Activated naive CD8-positive, alpha-beta T cell (primary cell): ENCODE measurements around the gene RAB33B.
"Not testable (repeated sequence)": the region's sequence is repeated elsewhere in the genome, so short reads cannot be mapped to it uniquely, and the experiment has no call there.

Experiments
- H3K27ac Mint-ChIP-seq: one replicate; pipeline ENCODE4 v1.8.0; 2021; ENCODE audit warnings: mixed read lengths
- H3K27me3 Mint-ChIP-seq: one replicate; pipeline ENCODE4 v1.8.0; 2021; ENCODE audit warnings: mixed read lengths
- H3K36me3 Mint-ChIP-seq: one replicate; pipeline ENCODE4 v1.8.0; 2021; ENCODE audit warnings: mixed read lengths
- H3K4me1 Mint-ChIP-seq: one replicate; pipeline ENCODE4 v1.8.0; 2021; ENCODE audit warnings: low read depth, mixed read lengths
- H3K4me3 Mint-ChIP-seq: one replicate; pipeline ENCODE4 v1.8.0; 2021; ENCODE audit warnings: mild to moderate bottlenecking, mixed read lengths
- H3K9me3 Mint-ChIP-seq: one replicate; pipeline ENCODE4 v1.8.0; 2021; ENCODE audit warnings: low read depth, mixed read lengths

Gene RAB33B

DNA sequence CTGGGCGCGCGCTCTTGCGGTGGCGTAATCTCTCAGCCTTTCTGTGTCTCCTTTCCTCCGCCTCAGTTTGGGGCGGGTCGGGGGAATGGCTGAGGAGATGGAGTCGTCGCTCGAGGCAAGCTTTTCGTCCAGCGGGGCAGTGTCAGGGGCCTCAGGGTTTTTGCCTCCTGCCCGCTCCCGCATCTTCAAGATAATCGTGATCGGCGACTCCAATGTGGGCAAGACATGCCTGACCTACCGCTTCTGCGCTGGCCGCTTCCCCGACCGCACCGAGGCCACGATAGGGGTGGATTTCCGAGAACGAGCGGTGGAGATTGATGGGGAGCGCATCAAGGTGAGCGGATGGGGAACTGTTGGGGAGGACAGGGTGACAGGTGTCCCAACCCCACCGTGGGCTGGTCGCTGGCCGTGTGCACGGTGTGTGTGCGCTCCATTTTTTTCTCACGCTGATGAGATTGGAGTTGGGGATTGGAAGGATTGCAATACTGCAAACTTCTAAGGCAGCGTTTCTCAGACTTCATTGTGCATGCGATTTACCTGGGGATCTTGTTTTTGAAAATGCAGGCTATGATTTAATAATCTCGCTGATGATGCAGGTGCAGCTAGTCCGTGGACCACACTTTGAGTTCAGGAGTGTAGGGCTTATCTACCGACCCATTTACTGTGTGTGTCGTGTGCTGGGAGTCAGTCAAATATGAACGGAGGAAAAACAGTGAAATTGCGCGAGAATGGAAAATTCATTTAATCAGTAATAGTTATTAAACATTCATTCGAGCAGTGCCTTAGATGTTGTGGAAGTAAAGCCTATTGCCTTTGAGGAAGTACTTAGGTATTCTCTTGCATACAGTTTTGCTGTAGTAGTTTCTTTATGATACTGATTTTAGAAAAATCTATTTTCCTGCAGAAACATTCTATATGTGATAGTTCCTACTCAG, at the start of gene RAB33B:
RAB33B (plus strand) TSS at position 11 of the 935 bp plus-strand sequence; CDS start at position 86, 75 bp downstream.
- Mint-ChIP-seq H3K4me1 (peaks cover 67% of the 10 kb centered on the region), H3K4me3 (peak within 1 kb of the TSS; percentile 95), H3K27ac (peak within 1 kb of the TSS; percentile 98), H3K9me3 (no peaks in the 10 kb centered on the region), H3K36me3 (no peaks in the 10 kb centered on the region), H3K27me3 (no peaks in the 10 kb centered on the region)

DNA sequence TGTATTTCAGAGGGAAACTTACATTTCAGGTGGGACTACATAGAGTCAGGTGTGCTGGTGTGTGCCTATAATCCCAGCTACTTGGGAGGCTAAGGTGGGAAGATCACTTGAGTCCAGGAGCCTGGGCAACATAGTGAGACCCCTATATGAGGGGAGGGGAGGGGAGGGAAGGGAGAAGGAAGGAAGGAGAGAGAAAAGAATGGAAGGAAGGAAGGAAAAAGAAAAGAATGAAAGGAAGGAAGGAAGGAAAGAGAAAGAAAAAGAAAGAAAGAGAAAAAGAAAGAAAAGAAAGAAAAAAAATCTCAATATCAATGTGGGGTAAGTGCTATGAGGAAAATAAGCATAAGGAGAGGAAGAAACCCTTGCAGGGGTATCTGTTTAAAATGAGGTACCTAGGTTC, 43.6 kb upstream of the RAB33B start:
- H3K27me3 Mint-ChIP-seq = no peaks in the 10 kb centered on the region
- H3K36me3 Mint-ChIP-seq = peaks cover 37% of the 10 kb centered on the region
- H3K4me3 Mint-ChIP-seq = no peak overlapping the region
- no peak overlapping the region for H3K27ac Mint-ChIP-seq
- no peaks in the 10 kb centered on the region for H3K4me1 Mint-ChIP-seq
- H3K9me3 Mint-ChIP-seq = no peaks in the 10 kb centered on the region

DNA sequence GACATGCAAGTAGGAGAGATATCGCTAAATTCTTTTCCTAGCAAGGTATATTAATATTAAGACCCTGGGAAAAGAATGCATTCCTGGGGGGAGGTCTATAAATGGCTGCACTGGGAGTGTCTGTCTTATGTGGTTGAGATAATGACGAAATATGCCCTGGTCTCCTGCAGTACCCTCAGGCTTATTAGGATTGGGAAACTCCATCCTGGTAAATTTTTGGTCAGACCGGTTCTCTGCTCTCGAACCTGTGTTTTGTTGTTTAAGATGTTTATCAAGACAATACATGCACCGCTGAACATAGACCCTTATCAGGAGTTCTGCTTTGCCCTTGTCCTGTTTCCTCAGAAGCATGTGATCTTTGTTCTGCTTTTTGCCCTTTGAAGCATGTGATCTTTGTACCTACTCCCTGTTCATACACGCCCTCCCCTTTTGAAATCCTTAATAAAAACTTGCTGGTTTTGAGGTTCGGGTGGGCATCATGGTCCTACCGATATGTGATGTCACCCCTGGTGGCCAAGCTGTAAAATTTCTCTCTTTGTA, 39.2 kb upstream of the RAB33B start:
- H3K4me1 Mint-ChIP-seq, H3K27me3 Mint-ChIP-seq, H3K9me3 Mint-ChIP-seq, H3K4me3 Mint-ChIP-seq, H3K27ac Mint-ChIP-seq: not testable (repeated sequence)
- H3K36me3 Mint-ChIP-seq = peaks cover 25% of the 10 kb centered on the region

DNA sequence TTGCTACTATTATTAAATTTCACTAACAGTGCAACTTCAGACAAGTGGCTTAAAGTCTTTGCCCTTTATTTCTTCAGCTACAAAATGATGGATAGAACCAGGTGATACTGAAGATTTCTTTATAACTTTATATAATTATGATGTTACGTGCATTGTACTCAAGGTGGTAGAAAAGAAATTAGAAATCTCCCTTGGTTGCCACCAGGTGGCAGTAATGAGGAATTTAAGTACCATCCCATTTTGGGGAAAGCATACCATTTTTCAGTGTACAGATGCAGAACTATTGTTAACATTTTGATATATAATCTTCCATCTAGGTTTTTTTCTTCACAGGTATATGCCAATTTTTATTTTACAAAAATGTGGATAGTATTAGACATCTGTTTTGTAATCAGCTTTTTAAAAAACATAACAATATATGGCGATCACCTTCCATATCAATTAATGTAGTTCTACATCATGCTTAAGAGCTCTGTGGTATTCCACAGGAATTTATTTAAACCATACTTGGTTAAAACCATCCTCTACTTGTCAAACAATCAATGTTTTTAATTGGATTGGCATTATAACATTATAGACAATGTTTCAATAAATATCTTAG, 37.7 kb upstream of the RAB33B start:
- H3K36me3 Mint-ChIP-seq = peaks cover 28% of the 10 kb centered on the region
- H3K4me3 Mint-ChIP-seq = no peak overlapping the region
- H3K27me3 Mint-ChIP-seq = no peaks in the 10 kb centered on the region
- peaks cover 8% of the 10 kb centered on the region for H3K4me1 Mint-ChIP-seq
- H3K27ac Mint-ChIP-seq = no peak overlapping the region
- H3K9me3 Mint-ChIP-seq = no peaks in the 10 kb centered on the region

DNA sequence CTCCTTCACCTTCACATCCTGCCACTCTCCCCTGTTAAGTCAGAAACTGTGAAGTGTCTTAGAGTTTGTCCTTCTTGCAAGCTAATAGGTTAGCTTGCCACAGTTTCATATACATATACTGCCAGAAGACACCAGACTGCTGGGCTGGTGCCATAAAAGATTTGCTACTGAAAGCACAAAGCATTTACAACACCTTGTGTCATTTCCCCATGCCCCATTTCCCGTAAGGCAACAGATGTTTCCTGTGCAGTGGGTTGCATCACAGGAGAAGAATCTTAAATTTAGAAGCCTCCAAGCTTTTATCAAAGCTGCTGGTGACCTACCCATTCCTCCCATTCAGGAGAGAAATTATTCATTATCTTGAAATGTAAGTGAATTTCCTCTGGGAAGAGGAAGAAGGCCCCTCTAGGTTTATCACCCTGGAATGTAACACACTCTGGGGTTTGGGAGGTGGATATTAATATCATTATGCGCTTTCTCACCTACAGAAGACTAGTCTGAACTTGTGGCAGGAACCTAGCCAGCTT, 34.5 kb upstream of the RAB33B start:
- Mint-ChIP-seq H3K9me3 (no peaks in the 10 kb centered on the region), H3K27me3 (no peaks in the 10 kb centered on the region), H3K4me3 (no peak overlapping the region), H3K4me1 (peaks cover 8% of the 10 kb centered on the region), H3K27ac (peak overlapping the region; percentile 52), H3K36me3 (peaks cover 20% of the 10 kb centered on the region)

DNA sequence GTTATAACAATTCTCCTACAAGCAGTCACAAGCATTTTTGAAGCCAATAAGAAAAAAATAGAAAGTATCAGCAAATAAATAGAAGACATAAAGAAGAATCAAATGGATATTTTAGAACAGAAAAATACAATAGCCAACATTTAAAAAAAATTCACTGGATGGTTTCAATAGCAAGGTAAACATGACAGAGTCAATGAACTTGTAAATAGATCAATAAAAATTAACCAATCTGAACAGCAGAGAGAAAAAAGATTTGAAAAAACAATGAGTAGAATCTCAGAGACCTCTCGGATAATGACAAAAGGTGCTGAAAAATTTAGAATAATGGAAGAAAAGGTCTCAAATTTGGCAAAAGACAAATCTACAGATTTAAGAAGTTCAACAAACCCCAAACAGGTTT, 33.3 kb upstream of the RAB33B start:
- H3K27me3 Mint-ChIP-seq = no peaks in the 10 kb centered on the region
- H3K4me3 Mint-ChIP-seq = no peak overlapping the region
- peaks cover 14% of the 10 kb centered on the region for H3K36me3 Mint-ChIP-seq
- peaks cover 4% of the 10 kb centered on the region for H3K9me3 Mint-ChIP-seq
- H3K4me1 Mint-ChIP-seq = peaks cover 8% of the 10 kb centered on the region
- no peak overlapping the region for H3K27ac Mint-ChIP-seq

DNA sequence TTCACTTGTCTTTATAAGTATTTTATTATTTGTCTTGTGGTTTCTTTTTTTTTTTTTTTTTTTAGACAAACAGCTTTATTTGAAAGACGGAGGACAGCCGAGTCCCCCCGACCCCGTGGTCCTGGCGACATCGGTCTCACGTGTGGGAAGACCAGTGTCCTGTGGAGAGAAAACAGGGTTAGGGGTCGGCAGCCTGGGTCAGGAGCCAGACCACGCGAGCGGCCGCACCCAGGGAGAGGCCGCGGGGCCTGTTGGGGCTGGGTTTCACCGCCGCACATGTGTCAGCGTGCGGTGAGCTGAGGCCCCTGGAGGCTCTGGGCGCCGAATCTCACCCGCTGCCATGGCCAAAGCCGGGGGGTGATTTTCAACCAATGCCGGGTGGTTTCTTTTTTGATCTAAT, 17.8 kb upstream of the RAB33B start:
- Mint-ChIP-seq H3K36me3 (peaks cover 44% of the 10 kb centered on the region), H3K27me3 (no peaks in the 10 kb centered on the region), H3K27ac (no peak overlapping the region), H3K4me3 (no peak overlapping the region), H3K4me1 (peaks cover 5% of the 10 kb centered on the region), H3K9me3 (peaks cover 26% of the 10 kb centered on the region)

DNA sequence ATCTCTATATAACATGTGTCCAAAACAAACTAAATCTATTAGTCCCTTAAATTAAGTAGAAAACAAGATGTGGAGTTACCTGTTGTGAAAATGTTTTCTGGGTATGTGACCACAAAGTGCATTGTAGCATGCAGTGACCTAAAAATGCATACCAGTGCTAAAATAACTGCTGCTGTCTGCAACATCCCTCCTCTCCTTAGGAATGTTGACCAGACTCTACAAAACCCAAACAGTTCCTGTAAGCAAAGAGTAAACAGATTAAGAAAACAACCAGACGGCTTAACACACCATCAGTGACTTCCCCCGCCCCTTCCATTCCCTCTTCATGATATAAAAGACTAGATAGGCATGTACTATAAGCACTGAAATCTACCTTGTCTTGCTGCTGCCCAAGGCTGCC, 15.8 kb upstream of the RAB33B start:
- Mint-ChIP-seq H3K36me3 (peaks cover 39% of the 10 kb centered on the region), H3K27me3 (no peaks in the 10 kb centered on the region), H3K9me3 (peaks cover 21% of the 10 kb centered on the region), H3K27ac (no peak overlapping the region), H3K4me1 (peaks cover 5% of the 10 kb centered on the region), H3K4me3 (no peak overlapping the region)

DNA sequence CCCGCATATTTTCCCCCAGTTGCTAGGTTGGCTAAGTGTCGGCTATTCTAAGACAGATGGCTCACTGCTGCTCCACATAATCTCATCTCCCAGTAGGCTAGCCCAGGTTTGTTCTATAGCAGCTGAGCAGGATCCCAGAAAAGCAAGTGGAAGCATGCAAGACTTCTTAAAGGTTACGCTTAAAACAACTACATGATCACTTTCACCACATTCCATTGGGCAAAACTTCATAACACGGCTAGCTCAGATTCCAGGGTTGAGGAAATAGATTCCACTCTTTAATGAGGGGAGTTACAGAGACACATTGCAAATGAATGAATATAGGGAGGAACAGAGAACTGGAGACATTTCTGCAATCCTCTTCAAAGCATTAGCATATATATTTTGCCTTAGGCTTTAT, 12.9 kb upstream of the RAB33B start:
- H3K27ac Mint-ChIP-seq = no peak overlapping the region
- H3K4me1 Mint-ChIP-seq = no peaks in the 10 kb centered on the region
- peaks cover 21% of the 10 kb centered on the region for H3K9me3 Mint-ChIP-seq
- no peak overlapping the region for H3K4me3 Mint-ChIP-seq
- H3K36me3 Mint-ChIP-seq = peaks cover 33% of the 10 kb centered on the region
- H3K27me3 Mint-ChIP-seq = no peaks in the 10 kb centered on the region

DNA sequence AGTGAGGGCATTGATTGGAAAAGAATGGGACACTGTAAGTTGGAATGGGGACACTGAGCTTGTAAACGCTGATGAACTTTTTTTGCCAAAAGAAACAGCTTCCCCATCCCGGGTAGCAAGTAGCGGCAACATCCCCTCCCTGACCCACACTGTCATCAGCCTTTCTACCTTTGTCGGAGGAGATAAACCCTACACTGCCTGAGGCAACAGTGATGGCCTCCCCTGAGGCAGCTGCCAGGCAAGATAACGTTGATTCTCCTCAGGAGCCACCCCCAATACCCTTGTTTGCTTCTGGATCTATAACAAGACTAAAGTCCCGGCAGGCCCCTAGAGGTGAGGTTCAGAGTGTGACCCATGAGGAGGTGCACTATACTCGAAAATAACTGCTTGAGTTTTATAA, 10.3 kb upstream of the RAB33B start:
- Mint-ChIP-seq H3K4me3 (no peak overlapping the region), H3K27me3 (no peaks in the 10 kb centered on the region), H3K36me3 (peaks cover 15% of the 10 kb centered on the region), H3K27ac (no peak overlapping the region), H3K9me3 (peaks cover 6% of the 10 kb centered on the region), H3K4me1 (no peaks in the 10 kb centered on the region)

DNA sequence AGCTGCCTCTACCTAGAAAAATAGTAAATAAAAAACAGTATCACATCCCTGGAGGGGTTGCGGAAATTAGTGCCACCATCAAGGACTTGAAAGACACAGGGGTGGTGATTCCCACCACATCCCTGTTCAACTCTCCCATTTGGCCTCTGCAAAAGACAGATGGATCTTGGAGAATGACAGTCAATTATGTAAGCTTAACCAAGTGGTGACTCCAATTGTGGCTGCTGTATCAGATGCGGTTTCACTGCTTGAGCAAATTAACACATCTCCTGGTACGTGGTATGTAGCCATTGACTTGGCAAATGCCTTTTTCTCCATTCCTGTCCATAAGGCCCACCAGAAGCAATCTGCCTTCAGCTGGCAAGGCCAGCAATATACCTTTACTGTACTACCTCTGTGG, 9.0 kb upstream of the RAB33B start:
- H3K9me3 Mint-ChIP-seq, H3K27ac Mint-ChIP-seq, H3K36me3 Mint-ChIP-seq, H3K4me3 Mint-ChIP-seq, H3K27me3 Mint-ChIP-seq, H3K4me1 Mint-ChIP-seq: not testable (repeated sequence)

DNA sequence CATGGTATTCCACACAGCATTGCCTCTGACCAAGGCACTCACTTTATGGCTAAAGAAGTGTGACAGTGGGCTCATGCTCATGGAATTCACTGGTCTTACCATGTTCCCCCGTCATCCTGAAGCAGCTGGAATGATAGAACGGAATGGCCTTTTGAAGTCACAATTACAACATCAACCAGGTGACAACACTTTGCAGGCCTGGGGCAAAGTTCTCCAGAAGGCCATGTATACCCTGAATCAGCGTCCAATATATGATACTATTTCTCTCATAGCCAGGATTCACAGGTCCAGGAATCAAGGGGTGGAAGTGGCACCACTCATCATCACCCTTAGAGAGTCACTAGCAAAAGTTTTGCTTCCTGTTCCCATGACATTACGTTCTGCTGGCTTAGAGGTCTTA, 6.8 kb upstream of the RAB33B start:
- H3K27ac Mint-ChIP-seq, H3K9me3 Mint-ChIP-seq, H3K36me3 Mint-ChIP-seq, H3K27me3 Mint-ChIP-seq, H3K4me3 Mint-ChIP-seq, H3K4me1 Mint-ChIP-seq: not testable (repeated sequence)

DNA sequence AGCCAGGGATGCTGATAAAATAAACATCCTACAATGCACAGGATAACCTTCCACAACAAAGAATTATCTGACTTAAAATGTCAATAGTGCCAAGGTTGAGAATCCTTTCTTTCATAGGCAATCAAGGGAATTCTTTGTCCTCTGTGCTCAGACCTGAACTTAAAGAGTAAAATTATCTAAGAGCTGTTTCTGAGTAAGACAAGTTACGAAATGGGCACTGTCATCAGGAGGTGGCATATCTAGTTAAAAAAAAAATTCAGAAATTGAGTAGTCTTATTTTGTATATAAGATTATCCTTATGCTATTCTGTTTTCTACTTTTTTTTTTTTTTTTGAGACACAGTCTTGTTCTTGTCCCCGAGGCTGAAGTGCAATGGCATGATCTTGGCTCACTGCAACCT, 3.3 kb upstream of the RAB33B start:
- peaks cover 30% of the 10 kb centered on the region for H3K4me1 Mint-ChIP-seq
- H3K27me3 Mint-ChIP-seq = no peaks in the 10 kb centered on the region
- no peak overlapping the region for H3K27ac Mint-ChIP-seq
- H3K36me3 Mint-ChIP-seq = no peaks in the 10 kb centered on the region
- H3K4me3 Mint-ChIP-seq = no peak overlapping the region
- H3K9me3 Mint-ChIP-seq = no peaks in the 10 kb centered on the region

DNA sequence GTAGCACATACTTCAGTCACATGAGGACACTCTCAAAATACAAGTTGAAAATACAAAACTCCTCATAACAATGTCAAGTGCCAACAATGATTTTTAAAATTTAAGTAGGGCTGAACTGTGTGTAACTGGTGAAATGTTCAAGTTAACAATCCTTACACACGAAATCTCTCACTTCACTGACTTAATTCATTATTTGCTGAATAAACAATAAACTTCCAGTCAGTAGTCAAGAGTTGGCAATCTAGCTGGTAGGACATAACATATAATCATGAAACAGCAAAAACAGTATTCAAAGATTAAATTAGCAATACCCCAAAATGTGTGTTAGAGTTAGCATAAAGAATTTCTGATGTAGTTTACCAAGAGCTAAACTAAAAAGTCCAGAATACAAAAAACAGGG, 1.9 kb upstream of the RAB33B start:
- H3K4me3 Mint-ChIP-seq = peak overlapping the region; percentile 95
- H3K4me1 Mint-ChIP-seq = peaks cover 43% of the 10 kb centered on the region
- no peaks in the 10 kb centered on the region for H3K36me3 Mint-ChIP-seq
- no peaks in the 10 kb centered on the region for H3K27me3 Mint-ChIP-seq
- peak overlapping the region; percentile 98 for H3K27ac Mint-ChIP-seq
- H3K9me3 Mint-ChIP-seq = no peaks in the 10 kb centered on the region

DNA sequence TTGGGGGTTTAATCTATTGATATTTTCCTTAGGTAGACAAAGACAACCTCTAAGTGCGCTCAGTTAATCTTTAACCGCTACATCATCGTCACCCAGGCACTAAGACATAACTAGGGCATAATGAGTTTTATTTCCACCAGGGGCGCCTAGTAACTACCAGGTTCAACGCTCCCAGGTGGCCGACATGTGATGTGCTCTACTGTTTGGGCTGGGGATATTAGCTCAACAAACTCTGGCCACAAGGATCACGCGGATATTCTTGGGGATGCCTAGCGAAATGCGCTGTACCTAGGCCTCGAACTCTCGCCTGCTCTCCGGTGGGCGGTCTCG, 915 bp upstream of the RAB33B start:
- Mint-ChIP-seq H3K4me1 (peaks cover 53% of the 10 kb centered on the region), H3K27ac (peak overlapping the region; percentile 98), H3K9me3 (no peaks in the 10 kb centered on the region), H3K36me3 (no peaks in the 10 kb centered on the region), H3K4me3 (peak overlapping the region; percentile 95), H3K27me3 (no peaks in the 10 kb centered on the region)
